ENCODE measurements around the gene PPP2R5E.
A peak's percentile ranks its signal among the peaks of the same experiment; 100 is the strongest.

Gene PPP2R5E

DNA sequence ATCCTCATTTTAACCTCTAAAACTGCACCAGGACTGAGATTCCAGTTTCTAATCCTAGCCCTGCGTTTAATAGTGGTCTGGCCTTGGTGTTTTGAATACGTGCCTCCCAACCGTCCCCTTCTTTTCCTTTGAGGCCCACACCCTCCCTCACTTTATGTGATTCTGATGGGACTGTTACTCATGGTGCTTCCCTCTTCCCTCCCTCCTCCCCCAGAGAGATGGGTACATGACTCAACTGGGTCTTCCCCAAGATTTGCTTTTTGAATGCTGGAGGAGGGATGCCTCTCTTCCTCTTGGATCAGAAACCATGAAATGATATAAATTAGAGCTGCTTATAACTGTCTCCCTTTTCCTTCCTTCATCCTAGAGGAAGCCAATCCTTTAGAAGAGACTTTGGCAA lies 8.2 kb upstream of the PPP2R5E start:
- Histone ChIP-seq H3K36me3 (ENCODE audit: control insufficient read depth, insufficient read depth, low read length) (no peaks in the 10 kb centered on the region), H3K4me3 (ENCODE audit: insufficient read depth, low read depth, low read length, poor library complexity, severe bottlenecking) (no peak overlapping the region), H3K27me3 (replicated peaks; ENCODE audit: control insufficient read depth, insufficient read depth, low read length, poor library complexity, severe bottlenecking) (no peaks in the 10 kb centered on the region), H3K4me1 (ENCODE audit: control insufficient read depth, insufficient read depth, low read length, poor library complexity, severe bottlenecking) (no peaks in the 10 kb centered on the region), H3K27ac (ENCODE audit: insufficient read depth, low read length, poor library complexity, severe bottlenecking) (no peak overlapping the region), H3K9me3 (ENCODE audit: control insufficient read depth, low read length) (no peaks in the 10 kb centered on the region)
- DNase-seq, result no peak

DNA sequence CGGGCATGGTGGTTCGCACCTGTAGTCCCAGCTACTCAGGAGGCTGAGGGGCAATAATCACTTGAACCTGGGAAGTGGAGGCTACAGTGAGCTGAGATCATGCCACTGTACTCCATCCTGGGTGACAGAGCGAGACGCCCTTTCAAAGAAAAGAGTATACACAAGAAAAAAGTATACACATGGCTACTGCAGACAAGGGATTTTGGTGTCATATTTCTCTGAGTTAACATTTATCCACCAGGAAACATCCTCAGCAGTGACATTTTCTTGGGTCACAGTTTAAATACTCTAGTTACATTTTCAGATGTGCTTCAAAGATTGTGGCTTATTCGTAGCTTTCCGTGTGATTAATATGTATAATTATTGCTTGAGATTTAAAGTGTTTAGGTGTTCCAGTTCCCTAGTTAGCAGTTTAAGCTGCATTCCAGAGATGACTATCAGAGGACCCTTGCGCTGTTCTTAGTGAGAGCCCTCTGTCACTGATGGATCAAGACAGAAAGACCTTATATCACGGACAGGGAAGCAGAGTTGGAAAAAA lies 4.7 kb upstream of the PPP2R5E start:
- Histone ChIP-seq H3K27ac (ENCODE audit: insufficient read depth, low read length, poor library complexity, severe bottlenecking) (no peak overlapping the region), H3K27me3 (replicated peaks; ENCODE audit: control insufficient read depth, insufficient read depth, low read length, poor library complexity, severe bottlenecking) (no peaks in the 10 kb centered on the region)

DNA sequence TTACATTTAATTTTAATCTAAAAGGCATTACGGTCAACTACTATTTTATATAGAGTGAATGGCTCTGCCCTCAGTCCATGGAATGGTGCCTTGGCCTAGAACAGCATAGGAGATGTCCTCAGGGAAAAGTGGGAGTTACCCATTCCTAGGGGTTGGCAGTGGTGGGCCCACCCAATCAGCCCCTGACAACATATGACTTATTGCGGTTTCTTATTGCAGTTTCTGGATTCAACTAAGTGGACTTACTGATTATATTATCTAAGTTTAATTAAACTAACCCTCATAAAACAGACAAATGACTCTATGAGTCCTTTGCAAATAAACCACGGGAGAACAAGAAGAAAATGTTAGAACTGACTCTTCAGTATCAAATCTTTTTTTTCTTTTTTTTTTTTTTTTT lies 2.3 kb upstream of the PPP2R5E start:
- Histone ChIP-seq H3K36me3 (ENCODE audit: control insufficient read depth, insufficient read depth, low read length) (no peaks in the 10 kb centered on the region), H3K4me1 (ENCODE audit: control insufficient read depth, insufficient read depth, low read length, poor library complexity, severe bottlenecking) (peaks cover 6% of the 10 kb centered on the region), H3K27ac (ENCODE audit: insufficient read depth, low read length, poor library complexity, severe bottlenecking) (no peak overlapping the region), H3K4me3 (ENCODE audit: insufficient read depth, low read depth, low read length, poor library complexity, severe bottlenecking) (no peak overlapping the region), H3K27me3 (replicated peaks; ENCODE audit: control insufficient read depth, insufficient read depth, low read length, poor library complexity, severe bottlenecking) (no peaks in the 10 kb centered on the region), H3K9me3 (ENCODE audit: control insufficient read depth, low read length) (no peaks in the 10 kb centered on the region)
- no peak for DNase-seq

More for the DNA sequence above, 4.7 kb upstream of the PPP2R5E start:
- Histone ChIP-seq H3K4me1 (ENCODE audit: control insufficient read depth, insufficient read depth, low read length, poor library complexity, severe bottlenecking) (no peaks in the 10 kb centered on the region), H3K9me3 (ENCODE audit: control insufficient read depth, low read length) (no peaks in the 10 kb centered on the region), H3K4me3 (ENCODE audit: insufficient read depth, low read depth, low read length, poor library complexity, severe bottlenecking) (no peak overlapping the region), H3K36me3 (ENCODE audit: control insufficient read depth, insufficient read depth, low read length) (no peaks in the 10 kb centered on the region)
- no peak for DNase-seq

DNA sequence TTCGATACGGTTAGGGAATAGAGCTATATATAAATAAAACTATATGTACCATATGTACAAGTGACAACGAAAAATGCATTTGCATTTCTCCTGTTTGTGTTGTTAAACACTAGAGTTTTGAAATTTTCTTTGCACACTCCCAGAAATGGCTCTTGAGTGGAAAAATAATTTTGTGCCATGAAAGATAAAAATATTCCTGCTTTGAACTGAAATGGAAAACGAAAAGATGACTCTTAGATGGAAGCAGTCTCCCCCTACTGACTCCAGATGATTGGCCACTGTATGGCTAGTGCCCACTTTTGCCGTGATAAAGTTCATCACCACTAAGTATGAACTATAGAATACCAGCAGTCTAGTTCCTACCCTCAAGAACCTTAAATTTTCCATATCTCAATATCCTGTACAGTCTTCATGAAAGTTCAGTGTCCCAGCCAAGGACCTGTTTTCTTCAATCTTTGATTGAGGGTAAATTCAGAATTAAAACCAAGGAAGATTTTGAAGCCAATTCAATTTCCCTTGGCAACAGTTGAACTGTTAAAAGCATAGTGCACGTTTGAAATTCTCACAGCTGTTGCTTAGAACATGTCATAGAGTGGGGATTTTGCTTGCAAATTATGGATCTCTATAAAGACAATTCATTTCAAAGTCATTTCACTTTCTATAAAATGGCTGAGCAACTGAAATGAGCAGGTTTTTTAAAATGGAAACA lies 1.6 kb upstream of the PPP2R5E start:
- no peak overlapping the region for H3K4me3 ChIP-seq (ENCODE audit: insufficient read depth, low read depth, low read length, poor library complexity, severe bottlenecking)
- no peaks in the 10 kb centered on the region for H3K36me3 ChIP-seq (ENCODE audit: control insufficient read depth, insufficient read depth, low read length)
- no peaks in the 10 kb centered on the region for H3K9me3 ChIP-seq (ENCODE audit: control insufficient read depth, low read length)
- H3K27me3 ChIP-seq (replicated peaks; ENCODE audit: control insufficient read depth, insufficient read depth, low read length, poor library complexity, severe bottlenecking), result no peaks in the 10 kb centered on the region
- no peak for DNase-seq
- H3K4me1 ChIP-seq (ENCODE audit: control insufficient read depth, insufficient read depth, low read length, poor library complexity, severe bottlenecking), result peaks cover 6% of the 10 kb centered on the region
- H3K27ac ChIP-seq (ENCODE audit: insufficient read depth, low read length, poor library complexity, severe bottlenecking), result no peak overlapping the region

DNA sequence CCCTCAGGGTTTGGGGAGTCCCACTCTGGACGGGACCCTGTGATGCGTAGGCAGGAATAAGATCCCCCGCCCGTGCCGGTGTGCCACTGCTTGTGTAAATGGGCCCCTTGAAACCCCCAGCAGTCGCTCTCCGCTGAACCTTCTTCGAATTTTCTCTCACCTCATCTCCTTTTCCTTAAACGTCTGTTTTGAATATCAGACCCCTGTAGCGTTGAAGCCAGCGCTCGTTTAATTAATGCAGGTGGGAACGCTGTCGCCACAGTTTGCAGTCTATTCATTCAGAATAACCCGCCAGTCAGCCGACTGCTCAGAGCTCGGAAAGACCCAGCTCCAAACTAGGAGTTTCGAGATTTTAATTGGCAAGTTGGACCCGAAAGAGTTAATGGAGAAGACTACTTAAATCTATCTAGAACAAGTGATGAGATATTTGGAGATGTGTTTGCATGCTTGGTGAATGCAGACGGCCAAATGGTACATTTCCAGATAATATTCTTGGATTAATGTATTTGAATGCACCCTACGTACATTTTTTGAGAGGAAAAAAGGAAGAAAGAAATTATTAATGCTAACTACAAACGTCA lies 739 bp upstream of the PPP2R5E start:
- Histone ChIP-seq H3K27me3 (replicated peaks; ENCODE audit: control insufficient read depth, insufficient read depth, low read length, poor library complexity, severe bottlenecking) (no peaks in the 10 kb centered on the region), H3K4me1 (ENCODE audit: control insufficient read depth, insufficient read depth, low read length, poor library complexity, severe bottlenecking) (peaks cover 6% of the 10 kb centered on the region), H3K36me3 (ENCODE audit: control insufficient read depth, insufficient read depth, low read length) (peaks cover 4% of the 10 kb centered on the region), H3K9me3 (ENCODE audit: control insufficient read depth, low read length) (no peaks in the 10 kb centered on the region), H3K4me3 (ENCODE audit: insufficient read depth, low read depth, low read length, poor library complexity, severe bottlenecking) (peak overlapping the region; percentile 81), H3K27ac (ENCODE audit: insufficient read depth, low read length, poor library complexity, severe bottlenecking) (peak overlapping the region; percentile 78)
- DNase-seq, result no peak

DNA sequence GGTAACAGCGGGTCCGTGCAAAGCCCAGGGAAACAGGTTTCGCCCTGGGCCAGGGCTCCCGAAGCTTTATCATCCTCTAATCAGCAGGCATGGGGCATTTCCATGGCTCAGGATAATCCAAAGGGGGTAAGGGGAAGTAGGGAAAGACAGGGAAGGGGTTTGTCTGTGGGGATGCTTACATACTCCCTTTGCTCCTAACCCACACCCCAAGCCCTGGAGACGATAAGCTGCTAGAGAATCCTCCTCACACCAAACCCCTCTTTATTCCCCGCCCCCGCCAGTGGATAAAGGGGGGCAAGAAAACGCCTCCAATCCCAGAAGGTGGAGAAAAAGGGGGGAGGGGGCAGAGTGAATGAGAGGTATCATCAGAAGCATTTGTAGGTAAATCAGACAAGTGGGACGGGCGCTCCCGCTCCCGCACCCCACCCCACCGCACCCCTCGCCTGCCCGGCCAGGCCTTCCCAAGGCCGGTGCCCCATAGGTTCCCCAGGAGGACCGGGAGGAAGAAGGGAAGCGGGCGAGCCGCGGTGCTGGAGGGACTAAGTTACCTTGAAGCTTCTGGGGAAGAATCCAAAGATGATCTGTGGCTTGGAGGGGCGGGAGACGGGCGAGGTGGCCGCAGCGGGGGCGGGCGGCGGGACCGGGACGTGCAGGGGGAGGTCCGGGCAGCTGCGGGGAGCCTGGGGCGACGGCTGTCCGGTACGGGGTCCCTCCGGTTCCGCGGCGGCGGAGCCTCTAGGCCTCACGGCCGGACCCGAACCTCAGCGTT lies 762 bp downstream of the PPP2R5E start:
- DNase-seq, result peak in 1 of 3 donors; percentile 3
- no peaks in the 10 kb centered on the region for H3K9me3 ChIP-seq (ENCODE audit: control insufficient read depth, low read length)

DNA sequence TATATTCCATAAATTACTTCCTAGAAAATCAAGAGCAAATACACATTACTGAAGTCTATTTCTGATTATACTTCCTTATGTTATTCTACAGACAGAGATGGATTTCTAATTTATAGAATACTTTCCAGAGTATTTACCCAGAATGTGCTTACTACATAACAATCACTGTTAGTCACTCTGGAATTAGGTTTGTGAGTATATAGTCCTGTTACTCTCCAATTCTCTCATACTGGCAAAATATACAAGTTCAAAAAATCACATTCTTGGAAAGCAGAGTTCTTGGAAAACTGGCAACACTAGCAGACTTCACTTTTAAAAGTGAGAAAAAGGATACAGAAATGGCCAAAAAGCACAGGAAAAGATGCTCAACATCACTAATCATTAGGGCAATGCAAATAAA lies 7.3 kb downstream of the PPP2R5E start:
- Histone ChIP-seq H3K27me3 (replicated peaks; ENCODE audit: control insufficient read depth, insufficient read depth, low read length, poor library complexity, severe bottlenecking) (no peaks in the 10 kb centered on the region), H3K9me3 (ENCODE audit: control insufficient read depth, low read length) (no peaks in the 10 kb centered on the region), H3K36me3 (ENCODE audit: control insufficient read depth, insufficient read depth, low read length) (peaks cover 32% of the 10 kb centered on the region), H3K4me3 (ENCODE audit: insufficient read depth, low read depth, low read length, poor library complexity, severe bottlenecking) (no peak overlapping the region), H3K27ac (ENCODE audit: insufficient read depth, low read length, poor library complexity, severe bottlenecking) (no peak overlapping the region), H3K4me1 (ENCODE audit: control insufficient read depth, insufficient read depth, low read length, poor library complexity, severe bottlenecking) (no peaks in the 10 kb centered on the region)
- no peak for DNase-seq

More for the DNA sequence above, 762 bp downstream of the PPP2R5E start:
- peak overlapping the region; percentile 72 for H3K27ac ChIP-seq (ENCODE audit: insufficient read depth, low read length, poor library complexity, severe bottlenecking)
- peaks cover 6% of the 10 kb centered on the region for H3K4me1 ChIP-seq (ENCODE audit: control insufficient read depth, insufficient read depth, low read length, poor library complexity, severe bottlenecking)
- no peaks in the 10 kb centered on the region for H3K27me3 ChIP-seq (replicated peaks; ENCODE audit: control insufficient read depth, insufficient read depth, low read length, poor library complexity, severe bottlenecking)
- H3K4me3 ChIP-seq (ENCODE audit: insufficient read depth, low read depth, low read length, poor library complexity, severe bottlenecking), result peak overlapping the region; percentile 89
- peaks cover 9% of the 10 kb centered on the region for H3K36me3 ChIP-seq (ENCODE audit: control insufficient read depth, insufficient read depth, low read length)

DNA sequence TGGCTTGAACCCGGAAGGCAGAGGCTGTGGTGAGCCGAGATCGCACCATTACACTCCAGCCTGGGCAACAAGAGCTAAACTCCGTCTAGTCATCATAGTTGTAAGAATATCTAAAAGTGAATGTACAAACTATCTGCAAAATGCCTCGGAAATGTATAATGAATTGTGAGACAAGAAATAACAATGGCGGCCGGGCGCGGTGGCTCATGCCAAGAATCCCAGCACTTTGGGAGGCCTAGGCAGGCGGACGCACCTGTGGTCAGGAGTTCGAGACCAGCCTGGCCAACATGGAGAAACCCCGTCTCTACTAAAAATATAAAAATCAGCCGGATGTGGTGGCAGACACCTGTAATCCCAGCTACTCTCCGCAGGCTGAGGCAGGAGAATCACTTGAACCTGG lies 9.7 kb downstream of the PPP2R5E start:
- peaks cover 27% of the 10 kb centered on the region for H3K36me3 ChIP-seq (ENCODE audit: control insufficient read depth, insufficient read depth, low read length)
- H3K27me3 ChIP-seq (replicated peaks; ENCODE audit: control insufficient read depth, insufficient read depth, low read length, poor library complexity, severe bottlenecking), result no peaks in the 10 kb centered on the region
- DNase-seq, result no peak
- no peak overlapping the region for H3K27ac ChIP-seq (ENCODE audit: insufficient read depth, low read length, poor library complexity, severe bottlenecking)
- no peaks in the 10 kb centered on the region for H3K4me1 ChIP-seq (ENCODE audit: control insufficient read depth, insufficient read depth, low read length, poor library complexity, severe bottlenecking)
- no peaks in the 10 kb centered on the region for H3K9me3 ChIP-seq (ENCODE audit: control insufficient read depth, low read length)
- H3K4me3 ChIP-seq (ENCODE audit: insufficient read depth, low read depth, low read length, poor library complexity, severe bottlenecking), result no peak overlapping the region

DNA sequence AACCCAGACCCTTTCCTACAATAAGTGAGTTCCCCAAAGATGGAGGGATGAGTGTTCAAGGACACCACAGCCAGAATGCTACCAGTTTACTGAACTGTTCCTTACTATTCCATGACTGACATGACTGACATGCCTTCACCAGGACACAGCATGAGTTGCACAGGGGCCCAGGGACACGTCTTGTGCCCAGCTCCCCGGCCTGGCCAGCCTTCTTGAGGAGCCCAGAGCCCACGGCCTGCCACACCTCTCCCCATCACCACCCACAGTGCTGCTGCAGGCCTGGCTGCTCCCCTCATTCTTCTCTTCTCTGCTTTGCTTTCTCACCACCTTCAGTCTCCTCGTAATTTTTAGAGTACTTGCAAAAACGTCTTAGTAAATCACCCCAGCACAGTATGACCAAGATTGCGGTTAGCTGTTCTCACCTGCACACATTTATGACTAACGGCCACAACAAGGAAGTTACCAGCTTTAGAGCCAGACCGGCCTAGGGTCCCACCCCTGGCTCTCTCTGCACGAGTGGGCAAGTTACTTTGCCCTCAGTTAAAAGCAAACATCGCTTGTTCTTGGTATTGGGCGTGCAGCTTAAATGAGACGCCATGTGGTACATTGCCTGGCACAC lies 18.5 kb downstream of the PPP2R5E start:
- H3K4me3 ChIP-seq (ENCODE audit: insufficient read depth, low read depth, low read length, poor library complexity, severe bottlenecking), result no peak overlapping the region
- H3K36me3 ChIP-seq (ENCODE audit: control insufficient read depth, insufficient read depth, low read length), result no peaks in the 10 kb centered on the region
- H3K4me1 ChIP-seq (ENCODE audit: control insufficient read depth, insufficient read depth, low read length, poor library complexity, severe bottlenecking), result no peaks in the 10 kb centered on the region
- H3K27me3 ChIP-seq (replicated peaks; ENCODE audit: control insufficient read depth, insufficient read depth, low read length, poor library complexity, severe bottlenecking), result no peaks in the 10 kb centered on the region
- H3K9me3 ChIP-seq (ENCODE audit: control insufficient read depth, low read length), result no peaks in the 10 kb centered on the region
- DNase-seq, result peak in 1 of 3 donors; percentile 17
- no peak overlapping the region for H3K27ac ChIP-seq (ENCODE audit: insufficient read depth, low read length, poor library complexity, severe bottlenecking)

Data from effector memory CD4-positive, alpha-beta T cell (primary cell).